GM19239 (cell line): ENCODE data around the gene NOS3.

Experiments used
- DNase-seq: peaks from one replicate; pipeline ENCODE4 v3.0.0; 2011; ENCODE audit warnings: low spot score; ENCODE audit not compliant: insufficient read length
- FAIRE-seq: peaks from 2 replicates; lab custom pipeline; 2011; peaks lifted over from hg19 to GRCh38; lab: Jason Lieb, UNC

The NOS3 gene

DNA sequence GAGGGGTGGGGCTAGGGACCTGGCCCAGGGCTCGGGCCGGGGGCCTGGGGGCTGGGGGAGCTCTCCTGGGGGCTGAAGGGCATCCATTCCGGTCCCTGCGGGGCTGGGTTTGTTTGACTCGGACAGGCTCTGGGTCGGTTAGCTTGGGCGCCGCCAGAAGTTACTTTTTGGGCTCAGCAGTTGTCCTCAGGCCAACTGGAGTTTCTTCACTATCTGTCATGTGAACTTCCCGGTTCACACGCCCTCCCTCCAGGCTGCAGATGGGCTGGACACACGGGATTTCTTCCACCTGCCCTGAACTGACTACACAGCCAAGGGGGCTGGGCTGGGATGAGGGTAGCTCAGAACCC lies 72.4 kb downstream of the NOS3 start:
- FAIRE-seq (no peak), DNase-seq (no peak)
